Raji (cell line): ENCODE measurements around the gene RTRAF.

ENCODE experiments used
- POLR2A ChIP-seq: IDR thresholded peaks from 2 replicates; pipeline ENCODE4 v1.6.1; 2011; ENCODE audit warnings: low read depth, low read length, control low read depth; ENCODE audit not compliant: insufficient read depth

RTRAF gene

DNA sequence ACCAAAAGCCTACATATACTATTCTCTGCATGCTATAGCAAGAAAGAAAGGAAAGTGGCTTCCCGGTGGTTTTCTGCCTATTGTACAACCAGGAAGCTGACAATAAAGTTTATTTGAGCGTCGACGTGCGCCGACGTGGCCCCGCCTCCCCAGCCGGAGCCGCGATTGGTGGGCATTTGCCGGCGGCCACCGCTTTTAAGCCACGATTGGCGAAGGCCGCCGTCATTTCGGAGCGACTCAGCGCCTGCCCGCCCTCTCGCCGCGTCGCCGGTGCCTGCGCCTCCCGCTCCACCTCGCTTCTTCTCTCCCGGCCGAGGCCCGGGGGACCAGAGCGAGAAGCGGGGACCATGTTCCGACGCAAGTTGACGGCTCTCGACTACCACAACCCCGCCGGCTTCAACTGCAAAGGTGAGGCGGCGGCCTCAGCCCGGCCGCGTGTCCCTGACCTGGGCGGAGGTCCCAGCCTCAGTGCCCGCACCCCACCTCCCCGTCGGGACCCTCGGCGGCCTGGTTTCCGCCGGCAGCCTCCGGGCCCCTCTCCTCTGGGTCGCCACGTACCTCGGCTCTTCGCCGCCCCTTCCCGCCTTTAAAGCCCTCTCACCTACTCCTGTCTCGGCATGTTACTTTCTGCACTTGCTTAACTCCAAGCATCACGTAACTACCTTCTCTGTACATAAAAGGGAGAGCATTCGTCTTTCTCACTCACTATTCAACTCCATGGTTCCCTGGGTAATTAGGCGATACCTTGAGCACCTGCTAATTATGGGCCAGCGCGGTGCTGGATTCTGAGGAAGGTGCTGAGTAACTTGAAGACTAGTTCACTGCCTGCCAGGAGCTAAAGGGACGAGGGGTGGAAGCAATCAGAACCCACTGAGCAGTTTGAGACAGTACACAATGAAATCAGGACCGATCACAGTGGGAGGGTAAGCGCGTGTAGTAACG is at the start of gene RTRAF:
Gene RTRAF, plus strand, starts transcription at position 254 of the 942 bp plus-strand sequence. Its CDS starts 94 bp downstream, at position 348.
- TF ChIP-seq POLR2A: peak; percentile 85

- no peak for TF ChIP-seq POLR2A
Observed at GRCh38 chr14:51939755-51940301, 49.5 kb upstream of the RTRAF start.

DNA sequence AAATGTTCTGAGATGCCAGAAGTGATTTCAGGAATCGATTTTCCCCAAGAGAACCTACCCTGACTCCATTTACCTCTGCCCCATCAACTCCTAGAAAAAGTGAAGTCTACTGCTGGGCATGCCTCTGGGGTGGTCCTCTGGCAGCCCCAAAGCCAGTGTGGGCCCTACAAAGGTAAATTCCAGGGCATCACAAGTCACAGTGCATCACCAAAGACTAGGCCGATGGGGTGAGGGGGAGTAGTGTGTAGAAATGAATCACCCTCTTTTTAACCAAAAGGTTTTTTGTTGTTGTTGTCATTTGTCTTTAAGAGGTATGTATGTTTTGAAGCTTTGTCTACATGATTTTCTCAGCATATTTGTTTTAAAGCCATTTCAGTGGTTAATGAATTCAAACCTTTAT is 46.4 kb upstream of the RTRAF start:
- no peak for TF ChIP-seq POLR2A

DNA sequence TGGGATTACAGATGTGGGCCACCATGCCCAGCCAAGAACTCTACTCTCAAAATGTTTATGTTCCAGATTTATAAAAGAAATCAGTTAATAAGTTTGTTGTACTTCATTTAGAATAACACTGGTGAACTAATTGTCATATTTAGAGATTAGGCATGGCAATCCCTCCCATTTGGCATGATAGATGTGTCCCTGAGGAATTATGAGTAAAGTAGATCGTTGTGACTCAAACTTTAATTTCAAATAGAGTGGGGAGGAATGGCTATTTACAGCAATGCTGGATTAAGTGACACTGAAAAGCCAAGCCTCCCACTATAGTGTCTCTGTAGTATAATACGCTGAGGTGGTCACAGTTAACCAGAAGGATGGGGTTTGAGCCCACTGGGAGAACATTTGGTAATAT is 39.3 kb upstream of the RTRAF start:
- TF ChIP-seq POLR2A: no peak

DNA sequence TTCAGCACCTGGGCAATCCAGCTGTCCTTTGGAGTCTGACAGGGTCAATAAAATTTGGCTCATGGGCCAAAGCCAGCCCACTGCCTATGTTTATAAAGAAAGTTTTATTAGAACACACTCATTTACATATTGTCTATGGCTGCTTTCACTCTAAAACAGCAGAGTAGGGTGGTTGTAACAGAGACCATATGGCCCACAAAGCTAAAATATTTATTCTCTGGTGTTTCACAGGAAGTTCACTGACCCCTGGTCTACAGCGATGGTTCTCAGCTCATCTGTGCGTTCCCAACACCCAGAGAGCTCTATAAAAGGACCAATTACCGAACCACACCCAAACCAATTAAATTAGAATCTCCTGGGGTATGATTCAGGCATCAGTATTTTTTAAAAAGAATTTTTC is 37.7 kb upstream of the RTRAF start:
- no peak for TF ChIP-seq POLR2A

DNA sequence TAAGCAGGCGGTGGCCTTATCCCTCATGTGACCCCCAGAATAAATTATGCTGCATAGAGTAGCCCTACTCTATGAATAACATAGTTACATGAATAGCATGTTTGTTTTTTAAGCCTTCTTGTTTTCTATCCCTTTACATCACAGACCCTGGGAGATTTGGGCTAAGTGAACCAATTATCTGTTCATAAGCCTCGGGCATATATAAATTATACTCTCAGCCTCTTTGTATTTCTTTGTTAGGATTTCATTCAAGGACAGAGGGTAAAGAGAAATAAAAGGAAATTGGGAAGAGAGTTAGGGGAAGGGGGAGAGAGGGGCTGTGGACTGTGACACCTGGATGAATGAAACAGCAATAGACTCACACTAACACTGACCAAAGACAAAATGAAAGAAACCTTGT is 35.3 kb upstream of the RTRAF start:
- TF ChIP-seq POLR2A: no peak

DNA sequence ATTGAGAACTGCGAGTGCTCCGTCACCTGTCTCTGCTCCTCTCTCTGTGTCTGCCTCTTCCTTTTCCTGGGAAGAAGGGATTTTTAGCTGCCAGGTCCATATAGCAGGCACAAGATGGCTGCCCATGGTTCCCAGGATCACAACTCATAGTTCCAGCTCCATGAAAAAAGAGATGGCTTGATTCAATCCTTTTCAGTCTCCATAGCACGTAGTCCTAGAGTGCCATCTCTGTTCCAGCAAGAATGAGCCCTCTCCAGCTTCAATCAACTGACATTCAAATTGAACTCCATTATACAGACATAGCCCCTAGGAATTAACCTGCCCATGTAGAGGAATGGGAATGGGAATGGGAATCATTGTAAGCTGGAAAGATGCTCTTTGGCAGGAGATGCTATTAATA is 34.7 kb upstream of the RTRAF start:
- TF ChIP-seq POLR2A: no peak

DNA sequence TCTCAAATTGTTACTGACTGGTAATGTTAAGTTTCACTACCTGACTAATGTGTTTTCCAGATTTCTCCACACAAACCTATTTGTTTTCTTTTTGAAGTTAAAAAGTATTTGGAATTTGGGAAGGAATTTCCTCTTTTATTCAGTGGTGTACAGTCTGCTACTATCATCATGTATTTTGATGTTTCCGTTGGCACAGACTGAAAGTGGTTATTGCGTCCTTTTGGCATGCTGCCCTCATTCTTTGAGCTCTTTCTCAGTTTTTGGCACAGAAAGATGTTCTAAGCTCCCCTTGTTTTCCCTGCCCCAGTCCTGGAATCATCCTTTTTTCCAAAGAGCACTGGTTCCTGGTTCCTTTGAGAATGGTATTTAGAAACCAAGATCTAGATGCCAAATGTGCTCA is 31.4 kb upstream of the RTRAF start:
- no peak for TF ChIP-seq POLR2A

DNA sequence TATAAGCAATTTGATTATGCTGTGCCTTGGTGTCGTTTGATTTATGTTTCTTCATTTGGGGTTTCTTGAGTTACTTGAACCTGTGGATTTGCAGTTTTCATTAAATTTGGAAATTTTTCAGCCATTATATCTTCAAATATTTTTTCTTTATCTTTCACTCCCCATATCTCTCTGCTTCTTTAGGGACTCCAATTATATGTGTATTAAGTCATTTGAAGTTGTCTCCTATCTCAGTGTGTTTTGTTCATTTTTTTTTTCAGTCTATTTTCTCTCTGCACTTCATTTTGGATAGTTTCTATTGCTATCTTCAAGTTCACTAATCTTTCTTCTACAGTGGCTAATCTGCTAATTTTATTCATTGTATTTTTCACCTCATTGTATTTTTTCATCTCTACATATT is 29.4 kb upstream of the RTRAF start:
- TF ChIP-seq POLR2A: no peak

- TF ChIP-seq POLR2A: no peak
Observed at GRCh38 chr14:51960866-51961265, 28.5 kb upstream of the RTRAF start.

DNA sequence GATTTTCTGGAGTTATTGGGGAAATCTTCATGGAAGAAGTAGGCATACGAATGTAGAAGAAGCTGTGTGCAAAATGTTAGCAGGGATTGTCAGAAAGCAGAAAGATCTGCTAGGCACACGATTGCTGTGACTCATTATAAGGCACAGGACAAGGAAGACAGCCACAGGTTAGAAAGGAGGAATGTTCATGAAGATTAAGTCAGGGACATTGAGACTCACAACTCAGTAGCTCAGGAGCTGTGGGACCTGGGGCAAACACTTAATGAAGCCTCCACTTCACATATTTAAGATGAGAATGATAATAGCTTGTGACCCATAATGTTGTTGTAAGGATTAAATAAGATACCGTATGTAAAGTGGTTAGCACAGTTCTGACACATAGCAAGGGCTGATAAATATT is 26.6 kb upstream of the RTRAF start:
- no peak for TF ChIP-seq POLR2A

DNA sequence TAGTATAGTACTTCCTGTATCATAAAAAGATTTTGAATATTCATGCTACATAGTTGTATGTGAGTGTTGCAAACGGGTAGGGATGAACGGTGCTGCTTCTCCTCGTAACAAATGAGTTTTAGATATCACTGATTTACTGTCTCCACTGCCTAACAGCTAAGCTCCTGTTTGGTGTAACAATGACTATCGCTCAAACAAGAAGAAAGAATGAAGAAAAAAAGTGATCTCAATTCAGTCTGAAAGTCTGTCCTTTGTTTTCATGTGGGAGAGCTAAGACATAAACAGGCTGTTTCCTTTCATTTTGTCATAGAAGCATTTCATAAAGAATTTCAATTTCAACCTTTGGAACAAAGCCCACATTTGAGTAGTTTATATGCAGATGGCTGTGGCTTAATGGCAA is 26.1 kb upstream of the RTRAF start:
- TF ChIP-seq POLR2A: no peak

DNA sequence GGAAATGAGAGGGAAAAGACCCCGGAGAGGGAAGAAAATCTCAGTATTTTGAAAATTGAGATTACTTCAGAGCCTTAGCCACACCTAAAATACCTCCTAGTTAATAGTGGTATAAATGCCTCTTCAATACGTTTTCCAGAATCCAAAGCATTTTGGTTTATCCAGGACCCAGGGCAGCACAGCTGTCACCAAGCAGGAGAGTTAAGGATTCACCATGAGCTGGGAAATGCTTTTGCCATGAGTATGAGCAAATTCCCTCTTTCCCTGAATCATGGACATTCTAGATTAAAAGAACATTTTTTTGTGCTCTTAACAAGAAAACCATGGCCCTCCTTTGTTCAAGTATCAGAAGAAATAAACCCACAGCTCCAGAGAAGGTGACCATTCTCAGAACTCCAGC is 21.8 kb upstream of the RTRAF start:
- TF ChIP-seq POLR2A: no peak

- TF ChIP-seq POLR2A: no peak
Observed at GRCh38 chr14:51969852-51970540, 19.4 kb upstream of the RTRAF start.

DNA sequence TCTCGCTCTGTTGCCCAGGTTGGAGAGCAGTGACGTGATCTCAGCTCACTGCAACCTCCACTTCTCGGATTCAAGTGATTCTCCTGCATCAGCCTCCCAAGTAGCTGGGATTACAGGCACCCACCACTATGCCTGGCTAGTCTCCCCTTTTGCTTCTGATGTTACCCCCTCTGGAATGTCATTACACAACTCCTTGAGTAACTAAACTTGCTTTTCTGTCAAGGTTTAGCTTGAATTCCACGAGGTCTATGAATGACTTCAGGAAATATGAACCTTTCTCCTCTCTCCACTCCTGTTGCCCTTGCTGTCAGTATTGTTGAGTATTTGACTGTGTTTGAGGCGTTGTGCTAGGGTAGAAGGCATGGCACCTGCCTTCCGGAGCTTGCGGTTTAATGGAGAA is 16.8 kb upstream of the RTRAF start:
- no peak for TF ChIP-seq POLR2A

- no peak for TF ChIP-seq POLR2A
Observed at GRCh38 chr14:51977075-51977474, 12.3 kb upstream of the RTRAF start.
